ENCODE results near the gene DNMT3B.
"Not testable (repeated sequence)": the region's sequence is repeated elsewhere in the genome, so short reads cannot be mapped to it uniquely, and the experiment has no call there.

Gene DNMT3B

GRCh38 chr20:32763202-32764004 lies 1.2 kb downstream of the DNMT3B start:
- no peak for DNase-seq

DNA sequence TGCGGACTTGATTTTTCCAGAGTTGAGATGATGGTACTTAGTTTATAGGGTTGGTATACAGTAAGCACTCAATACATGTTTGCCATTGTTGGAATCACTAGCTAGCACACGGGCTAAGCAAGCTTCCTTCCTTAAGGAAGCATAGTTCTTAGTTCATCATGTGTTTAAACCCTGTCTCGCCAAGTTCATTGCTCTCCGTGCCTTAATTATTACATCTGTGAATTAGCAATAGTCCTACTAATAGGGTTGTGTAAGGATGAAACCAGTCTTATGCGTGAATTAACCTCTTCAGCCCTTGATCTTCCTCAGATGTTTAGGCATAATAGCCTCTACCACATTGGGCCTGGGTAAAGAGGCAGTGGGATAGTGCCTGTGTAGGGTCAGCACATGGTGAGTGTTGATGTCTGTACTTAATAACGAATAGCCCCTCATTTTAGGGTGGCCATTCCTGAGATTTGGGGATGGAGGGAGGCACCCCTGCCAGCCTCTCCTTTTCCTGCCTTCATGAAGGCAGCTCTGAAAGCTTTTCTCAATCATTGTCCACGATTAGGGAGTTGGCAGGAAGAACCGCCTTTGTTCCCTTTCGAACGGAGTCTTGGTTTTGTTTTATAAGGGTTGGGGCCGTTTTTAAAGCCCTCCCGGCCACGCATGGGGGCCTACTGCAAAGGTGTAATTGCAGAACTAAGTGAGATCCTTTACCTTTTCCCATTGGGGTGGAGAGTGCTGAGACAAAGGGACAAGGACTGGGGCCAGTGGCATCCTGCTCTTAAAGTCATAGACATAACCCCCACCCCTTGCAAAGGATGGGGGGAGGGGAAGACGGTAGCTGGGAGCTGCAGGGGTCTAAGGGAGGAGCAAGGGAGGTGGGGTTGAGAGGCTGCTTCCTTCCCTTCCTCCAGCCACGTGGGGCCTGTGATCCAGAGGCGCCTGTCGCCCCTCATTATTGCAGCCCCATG lies 2.1 kb downstream of the DNMT3B start:
- no peak for DNase-seq

DNA sequence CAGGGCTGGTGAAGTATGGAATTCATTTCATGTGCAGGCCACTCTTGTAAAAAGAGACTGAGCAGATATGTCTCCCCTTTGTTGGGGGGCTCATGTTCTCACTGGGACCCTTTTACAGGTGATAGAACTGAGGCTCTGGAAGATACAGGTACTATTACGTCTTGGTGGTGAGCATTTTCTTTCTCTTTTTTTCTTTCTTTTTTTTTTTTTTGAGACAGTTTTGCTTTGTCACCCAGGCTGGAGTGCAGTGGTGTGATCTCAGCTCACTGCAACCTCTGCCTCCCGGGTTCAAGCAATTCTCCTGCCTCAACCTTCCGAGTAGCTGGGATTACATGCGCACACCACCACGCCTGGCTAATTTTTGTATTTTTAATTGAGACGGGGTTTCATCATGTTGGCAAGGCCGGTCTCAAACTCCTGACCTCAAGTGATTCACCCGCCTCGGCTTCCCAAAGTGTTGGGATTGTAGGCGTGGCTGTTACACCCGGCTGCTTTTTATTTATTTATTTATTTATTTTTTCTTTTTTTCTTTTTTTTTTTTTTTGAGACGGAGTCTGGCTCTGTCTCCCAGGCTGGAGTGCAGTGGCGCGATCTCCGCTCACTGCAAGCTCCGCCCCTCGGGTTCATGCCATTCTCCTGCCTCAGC lies 3.2 kb downstream of the DNMT3B start:
- not testable (repeated sequence) for DNase-seq

DNA sequence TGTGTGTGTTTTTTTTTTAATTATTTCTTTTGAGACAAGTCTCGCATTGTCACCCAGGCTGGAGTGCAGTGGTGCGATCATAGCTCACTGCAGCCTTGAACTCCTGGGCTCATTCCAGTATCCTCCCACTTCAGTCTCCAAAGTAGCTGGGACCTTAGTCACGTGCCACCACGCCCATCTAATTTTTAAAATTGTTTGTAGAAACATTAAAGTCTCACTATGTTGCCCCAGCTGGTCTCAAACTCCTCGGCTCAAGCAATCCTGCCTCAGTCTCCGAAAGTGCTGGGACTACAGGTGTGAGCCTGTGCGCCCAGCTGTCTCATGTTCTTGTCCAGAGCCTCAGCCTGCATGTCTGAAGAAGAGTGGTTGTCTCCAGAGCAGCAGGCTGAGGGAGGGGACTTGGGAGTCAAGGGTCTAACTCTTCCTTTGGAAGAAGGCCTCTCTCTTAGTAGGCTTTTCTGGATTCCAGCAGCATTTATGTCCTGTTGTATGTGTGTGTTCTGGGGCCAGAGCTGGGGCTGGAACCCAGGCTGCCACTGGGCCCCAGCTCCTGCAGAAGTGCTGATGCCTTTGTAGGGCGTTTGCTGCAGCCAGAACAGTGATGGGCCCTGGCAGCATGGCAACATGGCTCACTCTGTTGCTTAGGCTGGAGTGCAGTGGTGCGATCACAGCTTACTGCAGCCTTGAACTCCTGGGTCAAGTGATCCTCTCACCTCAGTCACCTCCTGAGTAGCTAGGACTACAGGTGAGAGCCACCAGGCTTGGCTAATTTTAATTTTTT lies 5.4 kb downstream of the DNMT3B start:
- DNase-seq, result no peak

DNA sequence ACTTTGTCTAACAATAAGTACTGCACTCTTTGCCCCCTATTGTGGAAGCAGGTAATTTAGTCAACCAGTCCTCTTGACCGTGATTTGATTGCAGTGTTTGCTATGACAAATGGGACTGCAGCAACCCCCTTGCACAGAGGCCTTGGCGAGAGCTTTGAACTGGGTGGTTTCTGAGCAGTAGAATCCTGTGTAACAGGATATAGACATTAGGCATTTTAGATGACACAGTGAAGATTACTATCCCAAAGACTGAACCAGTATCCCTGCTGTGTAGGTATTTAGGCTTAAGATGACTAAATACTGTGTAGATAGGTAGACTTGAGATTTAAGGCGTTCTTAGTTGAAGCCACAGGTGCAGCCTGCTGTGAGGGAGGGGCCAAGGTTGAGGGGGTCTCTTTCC lies 9.9 kb downstream of the DNMT3B start:
- DNase-seq, result no peak

DNA sequence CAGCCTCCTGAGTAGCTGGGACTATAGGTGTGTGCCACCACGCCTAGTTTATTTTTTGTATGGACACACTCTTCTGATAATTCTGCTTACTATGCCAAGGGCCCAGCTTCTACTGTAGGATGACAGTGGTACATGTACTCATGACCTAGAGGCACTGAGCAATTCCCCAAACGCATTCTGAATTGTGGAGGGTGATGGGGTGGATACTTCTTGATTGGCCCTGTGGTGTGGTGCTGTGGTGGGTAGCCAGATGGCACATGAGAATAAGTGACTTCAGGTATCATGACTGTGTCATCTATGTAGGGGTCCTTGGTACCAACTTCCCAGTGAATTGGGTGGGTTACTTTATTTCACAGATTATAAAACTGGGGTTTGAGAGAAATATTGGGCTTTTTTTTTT lies 11.0 kb downstream of the DNMT3B start:
- no peak for DNase-seq

DNA sequence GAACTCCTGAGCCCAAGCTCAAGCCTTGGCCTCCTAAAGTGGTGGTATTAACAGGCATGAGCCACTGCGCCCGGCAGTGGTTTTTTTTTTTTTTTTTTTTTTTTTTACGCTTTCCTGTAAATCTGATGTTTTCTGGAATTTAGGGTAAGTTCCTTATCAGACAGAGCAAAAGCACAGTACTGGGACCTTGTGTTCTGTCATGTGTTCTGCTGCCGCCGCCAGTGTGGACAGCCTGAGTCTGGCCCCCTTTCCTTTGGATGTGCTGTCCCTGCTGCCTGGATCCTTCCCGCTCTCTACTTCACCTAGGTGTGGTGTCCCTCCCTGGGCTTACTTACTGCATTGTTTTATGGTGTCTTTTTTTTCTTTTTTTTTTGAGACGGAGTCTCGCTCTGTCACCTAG lies 11.7 kb downstream of the DNMT3B start:
- no peak for DNase-seq

DNA sequence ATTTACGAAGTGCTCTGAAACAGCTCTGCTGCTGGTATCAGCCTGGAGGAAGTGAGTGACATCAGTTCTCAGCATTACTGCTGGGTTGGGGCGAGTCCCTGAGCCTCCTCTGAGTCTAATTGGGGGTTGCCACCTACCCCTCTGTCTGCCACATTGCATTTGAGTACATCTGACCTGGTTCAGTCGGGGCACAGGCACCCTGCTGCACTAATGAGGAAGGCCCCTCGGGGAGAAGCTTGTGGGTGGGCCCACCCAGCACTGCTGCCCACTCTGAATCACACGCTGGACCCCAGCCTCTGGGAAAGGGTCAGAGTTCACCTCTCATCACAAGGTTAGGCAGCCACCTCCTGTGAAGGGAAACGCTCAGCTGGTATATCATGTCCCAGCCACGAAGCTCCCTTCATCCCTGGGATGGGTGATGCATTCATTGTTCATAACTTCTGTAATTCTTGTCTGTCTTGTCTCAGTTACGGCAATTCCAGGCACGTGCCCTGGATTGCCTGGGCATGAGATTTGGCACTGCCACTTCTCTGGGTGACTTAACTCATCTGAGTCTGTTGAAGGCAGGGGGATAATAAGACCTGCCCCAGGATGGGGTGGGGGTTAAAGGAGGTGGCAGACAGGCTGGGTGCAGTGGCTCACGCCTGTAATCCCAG lies 13.3 kb downstream of the DNMT3B start:
- no peak for DNase-seq

- no peak for DNase-seq
These were observed 15.2 kb downstream of the DNMT3B start for GRCh38 chr20:32777177-32777956.

- DNase-seq, result no peak
These were observed 17.5 kb downstream of the DNMT3B start for GRCh38 chr20:32779500-32780211.

- no peak for DNase-seq
These were observed 18.1 kb downstream of the DNMT3B start for GRCh38 chr20:32780278-32780677.

GRCh38 chr20:32780749-32781655 lies 18.8 kb downstream of the DNMT3B start:
- DNase-seq, result peak; percentile 16

DNA sequence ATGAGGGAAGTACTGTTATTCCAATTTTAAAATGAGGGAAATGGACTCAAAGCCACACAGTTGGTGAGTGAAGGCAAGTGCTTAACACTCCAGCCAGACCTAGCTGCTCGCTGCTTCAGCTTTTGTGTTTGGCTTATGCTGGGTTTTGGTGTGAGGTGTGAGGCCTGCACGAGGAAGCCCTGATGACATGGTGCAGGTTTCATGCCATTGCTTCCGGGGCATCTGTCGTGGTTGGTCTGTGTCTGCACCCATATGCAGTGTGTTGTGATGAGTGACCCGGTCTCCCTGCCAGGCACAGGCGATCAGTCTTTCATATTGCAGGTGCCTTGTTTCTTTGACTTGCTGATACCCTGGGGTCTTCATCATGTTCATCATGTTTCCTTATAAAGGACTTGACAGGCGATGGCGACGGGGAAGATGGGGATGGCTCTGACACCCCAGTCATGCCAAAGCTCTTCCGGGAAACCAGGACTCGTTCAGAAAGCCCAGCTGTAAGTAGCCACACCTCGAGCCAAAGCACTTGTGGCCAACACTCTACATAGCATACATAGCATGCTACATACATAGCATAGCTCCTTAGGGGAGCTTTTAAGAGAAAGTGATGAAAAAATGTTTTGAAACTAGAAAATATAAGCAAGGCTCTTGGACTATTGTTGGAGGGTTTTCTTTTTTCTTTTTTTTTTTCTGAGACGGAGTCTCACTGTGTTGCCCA lies 22.3 kb downstream of the DNMT3B start:
- DNase-seq, result no peak

DNA sequence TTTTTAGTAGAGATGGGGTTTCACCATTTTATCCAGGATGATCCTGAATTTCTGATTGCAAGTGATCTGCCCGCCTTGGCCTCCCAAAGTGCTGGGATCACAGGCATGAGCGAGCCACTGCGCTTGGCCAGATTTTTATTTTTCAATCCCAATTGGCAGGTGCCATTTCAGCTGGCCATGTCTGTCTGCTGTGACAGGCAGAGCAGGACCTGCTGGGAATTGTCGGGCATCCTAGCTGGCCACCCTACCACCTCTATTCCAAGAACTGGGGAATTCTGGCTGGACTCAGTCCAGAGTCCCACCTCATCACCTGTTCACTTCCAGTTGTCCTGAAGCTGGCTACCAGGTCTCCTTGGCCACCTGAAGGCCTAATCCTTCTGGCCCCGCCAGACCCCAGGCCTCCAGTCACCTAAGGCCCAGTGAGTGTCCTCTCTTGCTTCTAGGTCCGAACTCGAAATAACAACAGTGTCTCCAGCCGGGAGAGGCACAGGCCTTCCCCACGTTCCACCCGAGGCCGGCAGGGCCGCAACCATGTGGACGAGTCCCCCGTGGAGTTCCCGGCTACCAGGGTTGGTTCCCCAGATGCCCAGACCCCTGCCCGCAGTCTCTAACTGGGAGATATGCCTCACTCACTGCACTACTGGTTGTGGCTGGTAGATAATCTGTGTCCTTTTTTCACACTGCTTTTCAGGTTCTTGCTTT lies 24.0 kb downstream of the DNMT3B start:
- DNase-seq, result no peak

GRCh38 chr20:32787168-32787567 lies 25.0 kb downstream of the DNMT3B start:
- no peak for DNase-seq

- DNase-seq, result peak; percentile 12
These were observed 27.9 kb downstream of the DNMT3B start for GRCh38 chr20:32789896-32790750.

GRCh38 chr20:32790751-32791057 lies 28.5 kb downstream of the DNMT3B start:
- DNase-seq, result no peak
